Heart right ventricle (tissue), 16 donors: ENCODE measurements around the gene SHISA5. TPM values are rescaled to one million over a fixed set of nuclear protein-coding genes. Genes with fewer than 3 reads are reported as not detected.
"Not testable (repeated sequence)": the region's sequence is repeated elsewhere in the genome, so short reads cannot be mapped to it uniquely, and the experiment has no call there.

Source experiments
- ATAC-seq, 8 donors: fragments of 200-7000 bp; cut with Tn5 transposase; one replicate each; pipeline ENCODE4 v1.9.1; 2020; ENCODE audit warnings: mild to moderate bottlenecking in 8 of 8, moderate library complexity in 8 of 8, moderate number of reproducible peaks in 1 of 8
- DNase-seq, 2 donors: peaks; one replicate each; pipeline ENCODE4 v3.0.0-alpha.2; 2020
- H3K27ac ChIP-seq, 10 donors: fragments of 200-600 bp; sonication (generic) in 2 of 10; one replicate each; pipeline versions ENCODE4 v1.5.0 to v1.8.0; 2020 to 2022; ENCODE audit warnings: mild to moderate bottlenecking in 3 of 10
- H3K27me3 ChIP-seq, 7 donors: fragments of 200-600 bp; one replicate each; pipeline ENCODE4 v1.8.0; 2021 to 2022; ENCODE audit warnings: mild to moderate bottlenecking in 2 of 7
- H3K36me3 ChIP-seq, 9 donors: fragments of 200-600 bp; sonication (generic) in 1 of 9; one replicate each; pipeline versions ENCODE4 v1.5.0 to v1.8.0; 2020 to 2022; ENCODE audit warnings: mild to moderate bottlenecking in 2 of 9
- H3K4me1 ChIP-seq, 9 donors: fragments of 200-600 bp; sonication (generic) in 1 of 9; one replicate each; pipeline versions ENCODE4 v1.5.0 to v1.8.0; 2020 to 2022; ENCODE audit warnings: mild to moderate bottlenecking in 4 of 9
- H3K4me3 ChIP-seq, 10 donors: fragments of 200-600 bp; sonication (generic) in 2 of 10; one replicate each; pipeline versions ENCODE4 v1.5.0 to v1.8.0; 2020 to 2022; ENCODE audit warnings: mild to moderate bottlenecking in 7 of 10, moderate library complexity in 2 of 10
- H3K9me3 ChIP-seq, 11 donors: fragments of 200-600 bp in 10 of 11; sonication (generic) in 2 of 11; one replicate each; pipeline versions ENCODE4 v1.5.0 to v1.8.0; 2013 to 2022; ENCODE audit warnings: mild to moderate bottlenecking in 2 of 11, control low read depth in 1 of 11, moderate library complexity in 1 of 11
- CTCF ChIP-seq, 9 donors: fragments of 200-600 bp; sonication (generic) in 2 of 9; IDR thresholded peaks; one replicate each; pipeline versions ENCODE4 v1.5.0 to v1.8.0; 2021 to 2022; ENCODE audit warnings: antibody characterized with exemption in 9 of 9, mild to moderate bottlenecking in 5 of 9, moderate library complexity in 1 of 9
- WGBS, 2 donors: extraction: QIAGEN DNeasy Blood & Tissue Kit; methylation state at CpG; one replicate each; pipeline ENCODE4 v1.1.7; 2013; ENCODE audit warnings: inconsistent platforms in 1 of 2; 5-methylcytosine and 5-hydroxymethylcytosine counted together
- intact Hi-C, 10 donors: fragments of 100-400 bp; cut with DNase I; formaldehyde crosslinking; loops; one replicate each; pipeline versions ENCODE4 v1.11.1 to v1.14.2; 2022
- long read RNA-seq, 3 donors: library from polyadenylated mRNA; unstranded; transcript quantifications; one replicate each; pipeline ENCODE4 v2.0.0, GENCODE V29; 2020 to 2021
- polyA plus RNA-seq, 2 donors: library from polyadenylated mRNA; stranded (reverse); fragments of 200-250 nt; gene quantifications; one replicate each; pipeline ENCODE4 v1.2.3, GENCODE V29; 2013
- total RNA-seq, 10 donors: library from RNA; stranded (reverse); fragmentation: NEBNext Ultra II Directional in 3 of 10; extraction: Animal tissue kit (Norgen Biotek cat#: 25700) in 3 of 10; gene quantifications; one replicate each; pipeline versions ENCODE4 v1.2.1 to v1.2.4, GENCODE V29; 2021 to 2023
- donor health status: Arrhythmogenic right ventricular cardiomyopathy.
- donor health status: ischemic (EF 13 %, LVEDD 7.1; RV severe dilation, severe dysfunction).
- donor health status: healthy with polysubstance abuse.
- donor health status: DM: no; HTN: yes; CAD: no.
- donor health status: DM: no; HTN: no; CAD: no.
- donor health status: ischemic (EF 25% LVEDD 6.9; RV normal size, moderate dysfunction).
- donor health status: ischemic (EF 25% LVEDD 5.7; RV mildly dilated, moderate dysfunction).
- donor health status: healthy.
- donor health status: DM: yes; HTN: yes; CAD: no.
- donor health status: Ischemic cardiomyopathy.
- donor health status: ischemic (EF 35%, LVEDD 5.7; RV mildly dilated, moderate dysfunction).
- donor health status: nonischemic (EF 11% LVEDD 7.7; RV severe dilation, severe dysfunction).
- donor health status: DM: yes; HTN: yes; CAD: no.
- donor health status: PGD.
- donor health status: ischemic (EF 29% LVEDD 5.4; RV normal size, mild dysfunction).
- donor health status: nonischemic (EF 23%, LVEDD 6.1; RV moderate dilation, normal function).

Gene SHISA5
- total RNA-seq (10 to 100 TPM; 36.8 to 95.3 (median 52.9) TPM), polyA plus RNA-seq (10 to 100 TPM; 34.6 to 68.7 TPM)
- long read RNA-seq, donor 1, transcript SHISA5-206 (4 exons, 1,839 nt) = major isoform, 46 of 80 reads
- long read RNA-seq, donor 1, transcript SHISA5-201 (6 exons, 2,369 nt) = minor isoform, 13 of 80 reads
- long read RNA-seq, donor 1, partial matches to known transcripts = 12 of 80 reads
- long read RNA-seq, donor 1, other reads (novel, unspliced or antisense) = 8 of 80 reads
- long read RNA-seq, donor 2, transcript SHISA5-206 (4 exons, 1,839 nt) = major isoform, 37 of 76 reads
- long read RNA-seq, donor 2, transcript SHISA5-201 (6 exons, 2,369 nt) = minor isoform, 14 of 76 reads
- long read RNA-seq, donor 2, partial matches to known transcripts = 6 of 76 reads
- long read RNA-seq, donor 2, other reads (novel, unspliced or antisense) = 16 of 76 reads
- long read RNA-seq, donor 3, transcript SHISA5-206 (4 exons, 1,839 nt) = major isoform, 155 of 311 reads
- long read RNA-seq, donor 3, transcript SHISA5-201 (6 exons, 2,369 nt) = minor isoform, 84 of 311 reads
- long read RNA-seq, donor 3, partial matches to known transcripts = 32 of 311 reads
- long read RNA-seq, donor 3, other reads (novel, unspliced or antisense) = 33 of 311 reads

- no peaks in the 10 kb centered on the region for H3K9me3 ChIP-seq
- H3K36me3 ChIP-seq = peaks cover 0 to 18% (median 0%) of the 10 kb centered on the region in 9 donors
- H3K27me3 ChIP-seq = no peaks in the 10 kb centered on the region
- peak within 1 kb of the TSS; percentile 87 to 98 (median 97) for H3K27ac ChIP-seq
- peak within 1 kb of the TSS; percentile 32 to 83 (median 79) for H3K4me3 ChIP-seq
- DNase-seq (peak; percentile 89), ATAC-seq (peak; percentile 85 to 93 (median 88))
- WGBS, 2 donors = 3 to 4% methylated on average over 50 to 66 of the region's 66 CpGs
- no peak for TF ChIP-seq CTCF (IDR thresholded peaks at IDR 0.05)
- peaks cover 15 to 50% (median 24%) of the 10 kb centered on the region in 9 donors for H3K4me1 ChIP-seq
- intact Hi-C loops = loop anchor here in 6 of 10 donors (2.0 to 5.0 kb wide), 5 partner anchors 31 to 43 kb away; a partner anchor contains a TSS
Measured at GRCh38 chr3:48504051-48504946, at the start of gene SHISA5. Gene SHISA5 (minus strand): TSS chr3:48504174. CDS start chr3:48504094, 80 bp downstream.

- Histone ChIP-seq H3K27ac (peak overlapping the region in 1 of 10 donors; percentile 73), H3K4me1 (peaks cover 0 to 66% (median 17%) of the 10 kb centered on the region in 9 donors), H3K36me3 (no peaks in the 10 kb centered on the region), H3K9me3 (no peaks in the 10 kb centered on the region), H3K4me3 (no peak overlapping the region), H3K27me3 (no peaks in the 10 kb centered on the region)
- no peak for ATAC-seq
- intact Hi-C loops = loop anchor here in 5 of 10 donors (5.0 to 10.0 kb wide), 2 partner anchors 151 to 279 kb away; no protein-coding TSS in a partner anchor
- DNase-seq = no peak
- no peak for TF ChIP-seq CTCF (IDR thresholded peaks at IDR 0.05)
- WGBS, 2 donors = 89 to 98% methylated on average over 5 of the region's 5 CpGs
Measured at GRCh38 chr3:48553361-48553760, 49.4 kb upstream of the SHISA5 start.

DNA sequence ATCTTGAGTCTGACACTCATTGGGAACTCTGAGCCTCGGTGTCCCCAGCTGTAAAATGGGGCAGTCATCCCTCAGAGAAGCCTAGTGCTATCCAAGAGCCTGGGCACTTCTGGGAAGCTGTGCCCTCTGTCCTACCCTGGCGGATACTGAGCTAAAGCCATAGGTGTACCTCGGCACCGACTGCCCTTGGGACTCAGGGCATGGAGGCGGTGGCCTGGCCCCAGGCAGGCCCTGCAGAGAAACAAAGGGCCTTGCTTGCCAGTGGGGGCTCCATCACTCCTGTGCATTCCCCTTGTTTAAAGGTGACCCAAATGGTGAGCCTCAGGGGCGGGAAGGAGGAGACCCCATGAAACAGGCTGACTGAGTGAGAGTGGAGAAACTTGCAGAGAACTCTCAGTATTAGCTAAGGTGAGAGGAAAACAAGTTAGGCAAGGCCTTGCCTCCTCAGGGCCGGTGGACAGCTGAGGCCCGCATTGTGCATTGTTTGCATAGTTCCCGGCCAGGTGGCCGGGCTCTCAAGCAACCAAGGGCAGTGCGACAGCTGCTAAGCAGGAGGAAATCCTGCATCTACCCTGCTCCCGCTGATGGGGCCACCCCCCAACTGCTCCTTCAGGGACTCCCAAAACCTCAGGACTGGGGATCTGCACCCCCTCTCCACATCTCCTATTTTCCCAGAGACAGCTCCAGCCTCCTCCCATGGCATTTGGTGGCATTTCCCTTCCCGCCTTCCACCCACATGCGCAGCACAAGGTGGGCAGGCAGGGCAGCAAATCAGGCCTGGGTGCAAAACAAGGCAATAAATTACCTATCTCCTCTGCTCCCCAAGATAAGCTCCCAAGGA is 48.4 kb upstream of the SHISA5 start:
- ATAC-seq = no peak
- Histone ChIP-seq H3K27me3 (no peaks in the 10 kb centered on the region), H3K36me3 (peaks cover 0 to 10% (median 0%) of the 10 kb centered on the region in 9 donors), H3K9me3 (no peaks in the 10 kb centered on the region), H3K4me1 (peaks cover 0 to 55% (median 7%) of the 10 kb centered on the region in 9 donors), H3K4me3 (no peak overlapping the region), H3K27ac (peak overlapping the region in 1 of 10 donors; percentile 73)
- TF ChIP-seq CTCF (IDR thresholded peaks at IDR 0.05) = no peak
- no peak for DNase-seq
- 83 to 85% methylated on average over 14 of the region's 14 CpGs for WGBS, 2 donors
- intact Hi-C loops = loop anchor here in 5 of 10 donors (5.0 to 10.0 kb wide), 2 partner anchors 150 to 278 kb away; no protein-coding TSS in a partner anchor

GRCh38 chr3:48551651-48552050 is 47.7 kb upstream of the SHISA5 start:
- intact Hi-C loops = loop anchor here in 5 of 10 donors (5.0 to 10.0 kb wide), 2 partner anchors 149 to 277 kb away; no protein-coding TSS in a partner anchor
- 91 to 95% methylated on average over 7 of the region's 7 CpGs for WGBS, 2 donors
- H3K27ac ChIP-seq, H3K4me3 ChIP-seq, DNase-seq, H3K9me3 ChIP-seq, H3K27me3 ChIP-seq, ATAC-seq: not testable (repeated sequence)
- Histone ChIP-seq H3K36me3 (peaks cover 0 to 16% (median 0%) of the 10 kb centered on the region in 9 donors), H3K4me1 (peaks cover 0 to 51% (median 5%) of the 10 kb centered on the region in 9 donors)
